IMR-90 (cell line): ENCODE data around the gene KIF1C. TPM values are rescaled to one million over a fixed set of nuclear protein-coding genes. Genes with fewer than 3 reads are reported as not detected.

Source experiments
- ATAC-seq: fragments of 200-7000 bp; cut with Tn5 transposase; 2 replicates; pipeline ENCODE4 v1.9.1; 2020; ENCODE audit warnings: low read depth, mild to moderate bottlenecking, moderate library complexity
- BruUV-seq: library from RNA; stranded (reverse); fragments of 400-500 nt; replicated peaks from 2 replicates; lab custom pipeline; 2021; lab: Mats Ljungman, UMichigan
- CTCF ChIA-PET: fragments of 300-600 bp; formaldehyde crosslinking; extraction: SDS; loops from one replicate; lab custom pipeline; 2021; ENCODE audit warnings: antibody characterized with exemption; lab: Yijun Ruan, JAX
- POLR2A ChIA-PET: fragments of 300-600 bp; sonication (Branson Sonifier 250); formaldehyde crosslinking; loops from one replicate; lab custom pipeline; 2022; ENCODE audit warnings: antibody characterized with exemption; ENCODE audit not compliant: unreplicated experiment; lab: Charles Lee
- DNase-seq: peaks from one replicate; pipeline ENCODE4 v3.0.0; 2013
- H2AFZ ChIP-seq: replicated peaks from 2 replicates; pipeline ENCODE3; 2013; ENCODE audit warnings: low read length, mild to moderate bottlenecking; ENCODE audit not compliant: poor library complexity
- H2AK5ac ChIP-seq: 2 replicates; pipeline ENCODE4 v1.6.1; 2013; ENCODE audit warnings: low read depth, low read length, inconsistent platforms
- H2AK9ac ChIP-seq: replicated peaks from 2 replicates; pipeline ENCODE3; 2013; ENCODE audit warnings: mild to moderate bottlenecking, low read depth, low read length, moderate library complexity; ENCODE audit not compliant: poor library complexity
- H2BK120ac ChIP-seq: 2 replicates; pipeline ENCODE4 v1.6.1; 2013; ENCODE audit warnings: low read depth, low read length, inconsistent platforms
- H2BK15ac ChIP-seq: 3 replicates; pipeline ENCODE4 v1.6.1; 2013; ENCODE audit warnings: low read depth, low read length, inconsistent platforms
- H2BK20ac ChIP-seq: 2 replicates; pipeline ENCODE4 v1.6.1; 2013; ENCODE audit warnings: low read depth, mild to moderate bottlenecking, inconsistent platforms, low read length, moderate library complexity
- H2BK5ac ChIP-seq: 2 replicates; pipeline ENCODE4 v1.6.1; 2013; ENCODE audit warnings: mild to moderate bottlenecking, low read depth, low read length, inconsistent platforms; ENCODE audit not compliant: poor library complexity, severe bottlenecking
- H3K14ac ChIP-seq: replicated peaks from 2 replicates; pipeline ENCODE4 v1.6.1; 2013; ENCODE audit warnings: low read depth, low read length, inconsistent platforms
- H3K18ac ChIP-seq: 2 replicates; pipeline ENCODE4 v1.6.1; 2013; ENCODE audit warnings: low read depth, low read length, control low read depth
- H3K23ac ChIP-seq: 2 replicates; pipeline ENCODE4 v1.6.1; 2013; ENCODE audit warnings: low read depth, low read length, inconsistent platforms
- H3K27ac ChIP-seq: 2 replicates; pipeline ENCODE4 v1.5.1; 2013; ENCODE audit warnings: mild to moderate bottlenecking, control low read depth, low read length; ENCODE audit not compliant: insufficient read depth
- H3K27me3 ChIP-seq: 2 replicates; pipeline ENCODE4 v1.6.1; 2013; ENCODE audit warnings: low read length; ENCODE audit not compliant: control insufficient read depth, insufficient read depth
- H3K36me3 ChIP-seq: 2 replicates; pipeline ENCODE4 v1.6.1; 2013; ENCODE audit warnings: low read length, mixed read lengths; ENCODE audit not compliant: control insufficient read depth, insufficient read depth
- H3K4ac ChIP-seq: 2 replicates; pipeline ENCODE4 v1.6.1; 2013; ENCODE audit warnings: low read depth, low read length, inconsistent platforms
- H3K4me1 ChIP-seq: 2 replicates; pipeline ENCODE4 v1.6.1; 2013; ENCODE audit warnings: low read length, mixed read lengths; ENCODE audit not compliant: control insufficient read depth, insufficient read depth
- H3K4me2 ChIP-seq: 2 replicates; pipeline ENCODE4 v1.6.1; 2013; ENCODE audit warnings: low read depth, mild to moderate bottlenecking, control low read depth, low read length, moderate library complexity
- H3K4me3 ChIP-seq: 2 replicates; pipeline ENCODE4 v1.5.1; 2013; ENCODE audit warnings: low read depth, mild to moderate bottlenecking, control low read depth, low read length, moderate library complexity; ENCODE audit not compliant: insufficient read depth
- H3K56ac ChIP-seq: 2 replicates; pipeline ENCODE4 v1.6.1; 2013; ENCODE audit warnings: low read length, inconsistent platforms; ENCODE audit not compliant: insufficient read depth; ENCODE audit errors: extremely low read depth
- H3K79me1 ChIP-seq, 2 experiments: 2 replicates each; pipeline ENCODE4 v1.6.1; 2013; ENCODE audit warnings: low read length in 2 of 2, inconsistent platforms in 1 of 2, low read depth in 1 of 2
- H3K9ac ChIP-seq: 2 replicates; pipeline ENCODE4 v1.6.1; 2013; ENCODE audit warnings: low read depth, low read length, control low read depth
- H3K9me1 ChIP-seq: 2 replicates; pipeline ENCODE4 v1.6.1; 2013; ENCODE audit warnings: low read length, inconsistent platforms; ENCODE audit not compliant: insufficient read depth
- H3K9me3 ChIP-seq: 2 replicates; pipeline ENCODE4 v1.6.1; 2013; ENCODE audit warnings: low read length; ENCODE audit not compliant: control insufficient read depth, insufficient read depth
- H4K20me1 ChIP-seq: 2 replicates; pipeline ENCODE4 v1.6.1; 2013; ENCODE audit warnings: low read length, inconsistent platforms; ENCODE audit not compliant: insufficient read depth
- H4K5ac ChIP-seq: 2 replicates; pipeline ENCODE4 v1.6.1; 2013; ENCODE audit warnings: mild to moderate bottlenecking, low read depth, low read length, control low read depth
- H4K8ac ChIP-seq, 2 experiments: 2 replicates each; pipeline ENCODE4 v1.6.1; 2013; ENCODE audit warnings: low read depth in 2 of 2, low read length in 2 of 2, control low read depth in 1 of 2, inconsistent platforms in 1 of 2
- H4K91ac ChIP-seq: 2 replicates; pipeline ENCODE4 v1.6.1; 2013; ENCODE audit warnings: low read depth, low read length, inconsistent platforms; ENCODE audit not compliant: insufficient read depth
- CEBPB ChIP-seq: IDR thresholded peaks from 2 replicates; pipeline ENCODE4 v1.6.1; 2012; ENCODE audit warnings: low read depth, low read length, improper control_type of control experiment
- CHD1 ChIP-seq: IDR thresholded peaks from 2 replicates; pipeline ENCODE4 v1.6.1; 2012; ENCODE audit warnings: low read depth, low read length, improper control_type of control experiment
- FOS ChIP-seq: fragments of 150-350 bp; IDR thresholded peaks from 2 replicates; pipeline ENCODE4 v1.6.1; 2016; ENCODE audit warnings: low read depth, low read length
- MXI1 ChIP-seq: IDR thresholded peaks from 2 replicates; pipeline ENCODE4 v1.6.1; 2012; ENCODE audit warnings: low read depth, mild to moderate bottlenecking, low read length, moderate library complexity, borderline replicate concordance
- RCOR1 ChIP-seq: IDR thresholded peaks from 2 replicates; pipeline ENCODE4 v1.6.1; 2012; ENCODE audit warnings: mild to moderate bottlenecking, low read length, improper control_type of control experiment; ENCODE audit not compliant: insufficient replicate concordance
- RFX5 ChIP-seq: IDR thresholded peaks from 2 replicates; pipeline ENCODE4 v1.8.0; 2012; ENCODE audit warnings: low read depth, mild to moderate bottlenecking, low read length, moderate library complexity
- WGBS, 2 experiments: methylation state at CpG; one replicate each; pipeline versions ENCODE4 v1.1.5 to v1.1.7; 2013; ENCODE audit warnings: missing lambda C conversion rate in 2 of 2; ENCODE audit not compliant: insufficient read length in 1 of 2; ENCODE audit errors: extremely low coverage in 2 of 2; 5-methylcytosine and 5-hydroxymethylcytosine counted together
- dilution Hi-C: fragments of 300-500 bp; cut with HindIII; formaldehyde crosslinking; loops from one replicate; pipeline ENCODE4 v1.14.3; 2018; ENCODE audit warnings: low sequenced_read_pairs; ENCODE audit not compliant: unreplicated experiment
- in situ Hi-C: fragments of 300-500 bp; cut with MboI; formaldehyde crosslinking; loops from 3 replicates; pipeline ENCODE4 v1.14.3; 2019; ENCODE audit warnings: low sequenced_read_pairs, inconsistent platforms, mixed read lengths
- intact Hi-C: fragments of 100-400 bp; cut with micrococcal nuclease; formaldehyde crosslinking; loops from 2 replicates; pipeline ENCODE4 v1.10.0; 2022
- polyA plus RNA-seq, 3 experiments: library from polyadenylated mRNA; depleted of rRNA; stranded (reverse); fragments of >200 nt; gene quantifications; 2 replicates each; pipeline ENCODE4 v1.2.3, GENCODE V29; 2012; ENCODE audit warnings: low replicate concordance in 1 of 3
- total RNA-seq: library from RNA; depleted of rRNA; stranded (reverse); fragments of >200 nt; gene quantifications from 2 replicates; pipeline ENCODE4 v1.2.3, GENCODE V29; 2012
- TF ChIP-seq, protein P1 (sequence below): fragments of 150-350 bp; IDR thresholded peaks from 2 replicates; pipeline ENCODE4 v1.6.1; 2017; ENCODE audit warnings: mild to moderate bottlenecking, antibody characterized with exemption, low read length, low read depth

KIF1C gene
- total and polyA plus RNA-seq, 2 of the 4 experiments (the other 2 are of a cell fraction): 27.4 to 28.7 TPM

DNA sequence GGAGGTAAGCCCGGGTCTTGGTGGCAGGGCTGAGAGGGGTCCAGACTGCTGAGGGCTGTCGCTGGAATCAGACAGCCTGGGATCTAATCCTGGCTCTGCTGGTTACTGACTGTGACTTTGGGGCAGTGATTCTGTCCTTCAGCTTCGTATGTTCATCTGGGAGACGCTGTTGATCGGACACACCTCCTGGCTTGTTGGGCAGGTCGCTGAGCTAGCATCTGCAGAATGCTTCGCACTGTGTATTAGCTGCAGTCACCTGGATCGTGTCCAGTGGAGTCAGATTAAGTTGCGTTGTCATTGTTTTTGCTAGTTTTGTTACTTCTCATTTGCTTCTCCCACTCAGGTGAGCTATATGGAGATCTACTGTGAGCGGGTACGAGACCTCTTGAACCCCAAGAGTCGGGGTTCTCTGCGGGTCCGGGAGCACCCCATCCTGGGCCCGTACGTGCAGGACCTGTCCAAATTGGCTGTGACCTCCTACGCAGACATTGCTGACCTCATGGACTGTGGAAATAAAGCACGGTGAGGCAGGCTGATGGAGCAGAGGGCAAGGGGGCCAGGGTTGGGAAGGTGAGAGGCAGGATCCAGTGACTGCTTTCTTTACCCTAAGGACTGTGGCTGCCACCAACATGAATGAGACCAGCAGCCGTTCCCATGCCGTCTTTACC is 4.5 kb downstream of the KIF1C start:
- peaks cover 28 to 56% of the 10 kb centered on the region in 2 experiments for H3K79me1 ChIP-seq
- no peaks in the 10 kb centered on the region for H3K27me3 ChIP-seq
- POLR2A ChIA-PET: no interaction called here
- no peak overlapping the region for H2AK9ac ChIP-seq
- in situ Hi-C loops (no loop called here), intact Hi-C loops (no loop called here), dilution Hi-C loops (no loop called here)
- no peak overlapping the region for H2BK20ac ChIP-seq
- DNase-seq: no peak
- H2BK15ac ChIP-seq: no peak overlapping the region
- TF ChIP-seq FOS (no peak), RFX5 (no peak), RCOR1 (no peak), CHD1 (no peak), MXI1 (no peak), CEBPB (no peak)
- TF ChIP-seq, protein P1, sequence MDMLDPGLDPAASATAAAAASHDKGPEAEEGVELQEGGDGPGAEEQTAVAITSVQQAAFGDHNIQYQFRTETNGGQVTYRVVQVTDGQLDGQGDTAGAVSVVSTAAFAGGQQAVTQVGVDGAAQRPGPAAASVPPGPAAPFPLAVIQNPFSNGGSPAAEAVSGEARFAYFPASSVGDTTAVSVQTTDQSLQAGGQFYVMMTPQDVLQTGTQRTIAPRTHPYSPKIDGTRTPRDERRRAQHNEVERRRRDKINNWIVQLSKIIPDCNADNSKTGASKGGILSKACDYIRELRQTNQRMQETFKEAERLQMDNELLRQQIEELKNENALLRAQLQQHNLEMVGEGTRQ: no peak
- no peak overlapping the region for H3K18ac ChIP-seq
- H4K8ac ChIP-seq: no peak overlapping the region
- H3K9me1 ChIP-seq: peaks cover 22% of the 10 kb centered on the region
- no peak overlapping the region for H2BK120ac ChIP-seq
- H3K27ac ChIP-seq: no peak overlapping the region
- no peak for ATAC-seq
- H3K23ac ChIP-seq: no peak overlapping the region
- no peak overlapping the region for H2BK5ac ChIP-seq
- H3K4me1 ChIP-seq: peaks cover 17% of the 10 kb centered on the region
- H4K5ac ChIP-seq: no peak overlapping the region
- H3K9me3 ChIP-seq: no peaks in the 10 kb centered on the region
- no peak overlapping the region for H4K91ac ChIP-seq
- no peak overlapping the region for H2AFZ ChIP-seq
- H4K20me1 ChIP-seq: peaks cover 26% of the 10 kb centered on the region
- H3K4ac ChIP-seq: no peak overlapping the region
- CTCF ChIA-PET: no interaction called here
- no peak overlapping the region for H2AK5ac ChIP-seq
- peaks cover 55% of the 10 kb centered on the region for H3K36me3 ChIP-seq
- no TSS peak for BruUV-seq
- no peak overlapping the region for H3K9ac ChIP-seq
- H3K4me3 ChIP-seq: no peak overlapping the region
- no peak overlapping the region for H3K14ac ChIP-seq
- 90% methylated on average over 14 of the region's 20 CpGs; no CpG with 5 or more reads in 1 of the 2 experiments for WGBS, 2 experiments
- no peak overlapping the region for H3K4me2 ChIP-seq
- H3K56ac ChIP-seq: no peak overlapping the region
